HG03439 (cell line): ENCODE measurements around the gene MCM6.
"Not testable (repeated sequence)": the region's sequence is repeated elsewhere in the genome, so short reads cannot be mapped to it uniquely, and the experiment has no call there.

Source experiments
- ATAC-seq: cut with Tn5 transposase; IDR thresholded peaks from one replicate; pipeline ENCODE4 v1.9.1; 2021; ENCODE audit warnings: mild to moderate bottlenecking, moderate library complexity; ENCODE audit not compliant: unreplicated experiment

Gene MCM6

GRCh38 chr2:135825131-135825530 lies 51.1 kb downstream of the MCM6 start:
- no peak for ATAC-seq

GRCh38 chr2:135822855-135823254 lies 53.4 kb downstream of the MCM6 start:
- ATAC-seq = no peak

GRCh38 chr2:135821190-135821589 lies 55.1 kb downstream of the MCM6 start:
- no peak for ATAC-seq

GRCh38 chr2:135820003-135820618 lies 56.1 kb downstream of the MCM6 start:
- peak; percentile 89 for ATAC-seq

- ATAC-seq = no peak
Measured at GRCh38 chr2:135818937-135819610, 57.2 kb downstream of the MCM6 start.

GRCh38 chr2:135817951-135818350 lies 58.3 kb downstream of the MCM6 start:
- ATAC-seq = no peak

GRCh38 chr2:135817466-135817865 lies 58.8 kb downstream of the MCM6 start:
- ATAC-seq = no peak

GRCh38 chr2:135815269-135815668 lies 61.0 kb downstream of the MCM6 start:
- ATAC-seq = no peak

GRCh38 chr2:135812907-135813511 lies 63.2 kb downstream of the MCM6 start:
- ATAC-seq = no peak

GRCh38 chr2:135807874-135808273 lies 68.4 kb downstream of the MCM6 start:
- ATAC-seq = not testable (repeated sequence)

- no peak for ATAC-seq
Measured at GRCh38 chr2:135803278-135803677, 73.0 kb downstream of the MCM6 start.

- ATAC-seq = no peak
Measured at GRCh38 chr2:135802350-135802749, 73.9 kb downstream of the MCM6 start.

GRCh38 chr2:135800513-135801460 lies 75.5 kb downstream of the MCM6 start:
- ATAC-seq = no peak

- no peak for ATAC-seq
Measured at GRCh38 chr2:135799738-135800137, 76.5 kb downstream of the MCM6 start.

- no peak for ATAC-seq
Measured at GRCh38 chr2:135798762-135799161, 77.5 kb downstream of the MCM6 start.

GRCh38 chr2:135798275-135798705 lies 78.0 kb downstream of the MCM6 start:
- ATAC-seq = no peak

- ATAC-seq = peak; percentile 74
Measured at GRCh38 chr2:135797497-135798274, 78.6 kb downstream of the MCM6 start.

- no peak for ATAC-seq
Measured at GRCh38 chr2:135796606-135797005, 79.6 kb downstream of the MCM6 start.

GRCh38 chr2:135795641-135796040 lies 80.6 kb downstream of the MCM6 start:
- not testable (repeated sequence) for ATAC-seq

GRCh38 chr2:135792401-135793150 lies 83.7 kb downstream of the MCM6 start:
- ATAC-seq = no peak
